Measurements from ENCODE around the gene KIF1B.

DNA sequence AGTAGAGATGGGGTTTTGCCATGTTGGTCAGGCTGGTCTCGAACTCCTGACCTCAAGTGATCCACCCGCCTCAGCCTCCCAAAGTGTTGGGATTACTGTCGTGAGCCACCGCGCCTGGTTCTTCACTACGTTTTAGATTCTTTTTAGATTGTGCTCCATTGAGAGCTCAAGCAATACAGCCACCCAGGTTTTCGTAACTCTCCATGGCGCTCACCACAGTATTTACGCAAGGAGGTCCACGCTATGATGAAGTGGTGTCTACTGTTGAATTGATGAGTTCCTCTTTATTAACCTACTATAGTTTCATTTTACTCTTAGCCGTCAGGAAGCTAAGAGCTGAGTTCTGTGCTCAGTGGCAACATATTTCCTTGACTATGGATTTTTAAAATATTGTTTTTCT, 1.8 kb upstream of the KIF1B start:
- TF ChIP-seq, protein P1, sequence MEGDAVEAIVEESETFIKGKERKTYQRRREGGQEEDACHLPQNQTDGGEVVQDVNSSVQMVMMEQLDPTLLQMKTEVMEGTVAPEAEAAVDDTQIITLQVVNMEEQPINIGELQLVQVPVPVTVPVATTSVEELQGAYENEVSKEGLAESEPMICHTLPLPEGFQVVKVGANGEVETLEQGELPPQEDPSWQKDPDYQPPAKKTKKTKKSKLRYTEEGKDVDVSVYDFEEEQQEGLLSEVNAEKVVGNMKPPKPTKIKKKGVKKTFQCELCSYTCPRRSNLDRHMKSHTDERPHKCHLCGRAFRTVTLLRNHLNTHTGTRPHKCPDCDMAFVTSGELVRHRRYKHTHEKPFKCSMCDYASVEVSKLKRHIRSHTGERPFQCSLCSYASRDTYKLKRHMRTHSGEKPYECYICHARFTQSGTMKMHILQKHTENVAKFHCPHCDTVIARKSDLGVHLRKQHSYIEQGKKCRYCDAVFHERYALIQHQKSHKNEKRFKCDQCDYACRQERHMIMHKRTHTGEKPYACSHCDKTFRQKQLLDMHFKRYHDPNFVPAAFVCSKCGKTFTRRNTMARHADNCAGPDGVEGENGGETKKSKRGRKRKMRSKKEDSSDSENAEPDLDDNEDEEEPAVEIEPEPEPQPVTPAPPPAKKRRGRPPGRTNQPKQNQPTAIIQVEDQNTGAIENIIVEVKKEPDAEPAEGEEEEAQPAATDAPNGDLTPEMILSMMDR (IDR thresholded peaks at IDR 0.05), result no peak
- TF ChIP-seq ZFX (IDR thresholded peaks at IDR 0.05; ENCODE audit: borderline replicate concordance), result no peak

All from 22Rv1 (cell line).